SH-SY5Y (cell line): ENCODE results near the gene HOXA10.

Experiments
- GATA2 ChIP-seq: IDR thresholded peaks from 2 replicates; pipeline ENCODE4 v1.6.1; 2011; ENCODE audit warnings: mild to moderate bottlenecking, low read depth, low read length
- GATA3 ChIP-seq: IDR thresholded peaks from 2 replicates; pipeline ENCODE4 v1.6.1; 2011; ENCODE audit warnings: low read depth, mild to moderate bottlenecking, low read length, moderate library complexity

HOXA10 gene

GRCh38 chr7:27198871-27199801 is 25.0 kb upstream of the HOXA10 start:
- no peak for TF ChIP-seq GATA3
- TF ChIP-seq GATA2, result no peak

GRCh38 chr7:27198138-27198841 is 24.2 kb upstream of the HOXA10 start:
- TF ChIP-seq GATA3 (no peak), GATA2 (no peak)

GRCh38 chr7:27197137-27198042 is 23.3 kb upstream of the HOXA10 start:
- TF ChIP-seq GATA2 (no peak), GATA3 (no peak)

GRCh38 chr7:27196287-27196767 is 22.2 kb upstream of the HOXA10 start:
- TF ChIP-seq GATA3 (no peak), GATA2 (no peak)

GRCh38 chr7:27194686-27195379 is 20.7 kb upstream of the HOXA10 start:
- no peak for TF ChIP-seq GATA2
- no peak for TF ChIP-seq GATA3

GRCh38 chr7:27194002-27194352 is 19.9 kb upstream of the HOXA10 start:
- TF ChIP-seq GATA2 (no peak), GATA3 (no peak)

- no peak for TF ChIP-seq GATA2
- no peak for TF ChIP-seq GATA3
These were observed 19.3 kb upstream of the HOXA10 start for GRCh38 chr7:27193335-27194001.

GRCh38 chr7:27192546-27193334 is 18.6 kb upstream of the HOXA10 start:
- TF ChIP-seq GATA3, result no peak
- no peak for TF ChIP-seq GATA2

GRCh38 chr7:27191833-27192545 is 17.9 kb upstream of the HOXA10 start:
- TF ChIP-seq GATA2, result no peak
- TF ChIP-seq GATA3, result no peak

- TF ChIP-seq GATA2 (no peak), GATA3 (no peak)
These were observed 17.1 kb upstream of the HOXA10 start for GRCh38 chr7:27191161-27191731.
